B cell (primary cell): ENCODE data around the gene AKT1. TPM values are rescaled to one million over a fixed set of nuclear protein-coding genes. Genes with fewer than 3 reads are reported as not detected.

Experiments
- ATAC-seq: fragments of 200-7000 bp; cut with Tn5 transposase; one replicate; pipeline ENCODE4 v1.10.0; 2021; ENCODE audit warnings: low read depth, mild to moderate bottlenecking, moderate number of reproducible peaks, moderate library complexity
- CTCF ChIA-PET: fragments of 350-600 bp; sonication (Branson Sonifier 250); formaldehyde crosslinking; loops from one replicate; lab custom pipeline; 2021; ENCODE audit warnings: antibody characterized with exemption, inconsistent platforms; lab: Charles Lee
- POLR2A ChIA-PET: fragments of 350-600 bp; sonication (Branson Sonifier 250); formaldehyde crosslinking; loops from one replicate; lab custom pipeline; 2021; ENCODE audit warnings: antibody characterized with exemption; lab: Charles Lee
- DNase-seq: peaks from one replicate; pipeline ENCODE4 v3.0.0; 2013
- H2AFZ ChIP-seq: 2 replicates; pipeline ENCODE4 v1.6.1; 2012; ENCODE audit warnings: mild to moderate bottlenecking, low read depth, low read length; ENCODE audit not compliant: insufficient read depth, poor library complexity, severe bottlenecking
- H3K27ac ChIP-seq, 2 donors: 1 replicate in 1 of 2; 2 replicates in 1 of 2; pipeline ENCODE4 v1.5.1; 2012 to 2013; ENCODE audit warnings: low read length in 2 of 2, mild to moderate bottlenecking in 2 of 2, moderate library complexity in 1 of 2
- H3K27me3 ChIP-seq, 4 experiments: fragments of 200-600 bp in 1 of 4; sonication (generic) in 1 of 4; replicated peaks in 1 of 4; 1 replicate in 2 of 4; 2 replicates in 2 of 4; pipeline versions ENCODE4 v1.6.1 to v1.7.0; 2013 to 2016; ENCODE audit warnings: low read length in 3 of 4, mild to moderate bottlenecking in 2 of 4, mixed read lengths in 1 of 4, moderate library complexity in 1 of 4; ENCODE audit not compliant: insufficient read depth in 4 of 4, control insufficient read depth in 3 of 4; ENCODE audit errors: control extremely low read depth in 1 of 4
- H3K36me3 ChIP-seq, 2 experiments: replicated peaks in 1 of 2; 1 replicate in 1 of 2; 2 replicates in 1 of 2; pipeline versions ENCODE4 v1.6.1 to v1.7.1; 2013; ENCODE audit warnings: low read length in 1 of 2; ENCODE audit not compliant: insufficient read depth in 2 of 2, control insufficient read depth in 1 of 2; ENCODE audit errors: control extremely low read depth in 1 of 2, extremely low read depth in 1 of 2
- H3K4me1 ChIP-seq, 2 donors: fragments of 200-600 bp in 1 of 2; sonication (generic) in 1 of 2; 1 replicate in 1 of 2; 2 replicates in 1 of 2; pipeline versions ENCODE4 v1.5.1 to v1.6.1; 2013 to 2017; ENCODE audit warnings: low read length in 2 of 2; ENCODE audit not compliant: control insufficient read depth in 2 of 2, insufficient read depth in 2 of 2
- H3K4me2 ChIP-seq: replicated peaks from 2 replicates; pipeline ENCODE3; 2012; ENCODE audit warnings: mild to moderate bottlenecking, low read depth, low read length; ENCODE audit not compliant: poor library complexity, severe bottlenecking
- H3K4me3 ChIP-seq, 5 experiments: fragments of 200-600 bp in 1 of 5; sonication (generic) in 1 of 5; 1 replicate in 3 of 5; 2 replicates in 2 of 5; pipeline versions ENCODE4 v1.5.1 to v1.7.0; 2011 to 2016; ENCODE audit warnings: low read length in 4 of 5, mild to moderate bottlenecking in 4 of 5, low read depth in 2 of 5, control low read depth in 1 of 5, moderate library complexity in 1 of 5; ENCODE audit not compliant: insufficient read depth in 1 of 5; ENCODE audit errors: control extremely low read depth in 1 of 5, extremely low read depth in 1 of 5
- H3K79me2 ChIP-seq: fragments of 200-600 bp; sonication (generic); one replicate; pipeline ENCODE4 v1.6.0; 2016; ENCODE audit warnings: low read length; ENCODE audit not compliant: control insufficient read depth, insufficient read depth
- H3K9ac ChIP-seq: fragments of 200-600 bp; sonication (generic); 2 replicates; pipeline ENCODE4 v1.6.1; 2017; ENCODE audit warnings: mild to moderate bottlenecking, low read length, moderate library complexity
- H3K9me3 ChIP-seq, 3 donors: one replicate each; pipeline versions ENCODE4 v1.6.1 to v1.7.1; 2013; ENCODE audit warnings: low read length in 2 of 3; ENCODE audit not compliant: control insufficient read depth in 2 of 3, insufficient read depth in 1 of 3; ENCODE audit errors: control extremely low read depth in 1 of 3
- H4K20me1 ChIP-seq: 2 replicates; pipeline ENCODE4 v1.6.0; 2012; ENCODE audit warnings: mild to moderate bottlenecking, low read length; ENCODE audit not compliant: insufficient read depth, control insufficient read depth, poor library complexity, severe bottlenecking
- H3K27ac Mint-ChIP-seq: one replicate; pipeline ENCODE4 v1.8.0; 2021; ENCODE audit warnings: mixed read lengths
- H3K27me3 Mint-ChIP-seq: one replicate; pipeline ENCODE4 v1.8.0; 2021; ENCODE audit warnings: mixed read lengths
- H3K4me1 Mint-ChIP-seq: one replicate; pipeline ENCODE4 v1.8.0; 2021; ENCODE audit warnings: mixed read lengths
- H3K4me3 Mint-ChIP-seq: one replicate; pipeline ENCODE4 v1.8.0; 2021; ENCODE audit warnings: mixed read lengths
- H3K9me3 Mint-ChIP-seq: one replicate; pipeline ENCODE4 v1.8.0; 2022; ENCODE audit warnings: mixed read lengths; ENCODE audit not compliant: insufficient read depth
- EZH2 ChIP-seq: IDR thresholded peaks from 2 replicates; pipeline ENCODE4 v1.6.1; 2012; ENCODE audit warnings: borderline replicate concordance, low read depth, mild to moderate bottlenecking, moderate library complexity, low read length; ENCODE audit not compliant: insufficient read depth, poor library complexity, severe bottlenecking
- WGBS: methylation state at CpG from one replicate; pipeline ENCODE4 v1.1.5; 2013; ENCODE audit warnings: missing lambda C conversion rate; ENCODE audit not compliant: insufficient coverage; 5-methylcytosine and 5-hydroxymethylcytosine counted together
- intact Hi-C: fragments of 100-400 bp; cut with micrococcal nuclease; formaldehyde crosslinking; loops from one replicate; pipeline ENCODE4 v1.10.0; 2022
- polyA plus RNA-seq: library from polyadenylated mRNA; depleted of rRNA; stranded (reverse); fragments of >200 nt; gene quantifications from 2 replicates; pipeline ENCODE4 v1.2.3, GENCODE V29; 2012
- total RNA-seq, 2 donors: library from RNA; stranded (reverse); fragments of 120-200 nt in 1 of 2; gene quantifications; 1 replicate in 1 of 2; 2 replicates in 1 of 2; pipeline versions ENCODE4 v1.2.3 to v1.2.4, GENCODE V29; 2013 to 2022
- TF ChIP-seq, protein P1 (sequence below): fragments of 200-600 bp; IDR thresholded peaks from one replicate; pipeline ENCODE4 v1.8.0; 2022; ENCODE audit warnings: antibody characterized with exemption, mild to moderate bottlenecking

Gene AKT1
- total and polyA plus RNA-seq, 2 donors (not counting 1 experiment from before 2014, with no cell fraction given), result 71.1 to 90.1 TPM

- Histone ChIP-seq H3K9ac (no peak overlapping the region), H3K27ac (no peak overlapping the region), H2AFZ (no peak overlapping the region), H3K36me3 (no peaks in the 10 kb centered on the region), H4K20me1 (no peaks in the 10 kb centered on the region), H3K4me1 (no peaks in the 10 kb centered on the region), H3K9me3 (no peaks in the 10 kb centered on the region), H3K27me3 (peaks cover 0 to 5% (median 1%) of the 10 kb centered on the region in 4 experiments), H3K4me2 (no peak overlapping the region), H3K4me3 (no peak overlapping the region), H3K79me2 (no peaks in the 10 kb centered on the region)
- DNase-seq (no peak), ATAC-seq (no peak)
- Mint-ChIP-seq H3K27ac (no peak overlapping the region), H3K4me1 (no peaks in the 10 kb centered on the region), H3K27me3 (no peaks in the 10 kb centered on the region), H3K4me3 (no peak overlapping the region), H3K9me3 (no peaks in the 10 kb centered on the region)
- TF ChIP-seq, protein P1, sequence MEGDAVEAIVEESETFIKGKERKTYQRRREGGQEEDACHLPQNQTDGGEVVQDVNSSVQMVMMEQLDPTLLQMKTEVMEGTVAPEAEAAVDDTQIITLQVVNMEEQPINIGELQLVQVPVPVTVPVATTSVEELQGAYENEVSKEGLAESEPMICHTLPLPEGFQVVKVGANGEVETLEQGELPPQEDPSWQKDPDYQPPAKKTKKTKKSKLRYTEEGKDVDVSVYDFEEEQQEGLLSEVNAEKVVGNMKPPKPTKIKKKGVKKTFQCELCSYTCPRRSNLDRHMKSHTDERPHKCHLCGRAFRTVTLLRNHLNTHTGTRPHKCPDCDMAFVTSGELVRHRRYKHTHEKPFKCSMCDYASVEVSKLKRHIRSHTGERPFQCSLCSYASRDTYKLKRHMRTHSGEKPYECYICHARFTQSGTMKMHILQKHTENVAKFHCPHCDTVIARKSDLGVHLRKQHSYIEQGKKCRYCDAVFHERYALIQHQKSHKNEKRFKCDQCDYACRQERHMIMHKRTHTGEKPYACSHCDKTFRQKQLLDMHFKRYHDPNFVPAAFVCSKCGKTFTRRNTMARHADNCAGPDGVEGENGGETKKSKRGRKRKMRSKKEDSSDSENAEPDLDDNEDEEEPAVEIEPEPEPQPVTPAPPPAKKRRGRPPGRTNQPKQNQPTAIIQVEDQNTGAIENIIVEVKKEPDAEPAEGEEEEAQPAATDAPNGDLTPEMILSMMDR, result no peak
- TF ChIP-seq EZH2, result no peak
- WGBS, result 87% methylated on average over 4 of the region's 6 CpGs
- ChIA-PET CTCF (no interaction called here), POLR2A (no interaction called here)
- intact Hi-C loops, result no loop called here
Observed at GRCh38 chr14:104734051-104734587, 61.4 kb downstream of the AKT1 start.

DNA sequence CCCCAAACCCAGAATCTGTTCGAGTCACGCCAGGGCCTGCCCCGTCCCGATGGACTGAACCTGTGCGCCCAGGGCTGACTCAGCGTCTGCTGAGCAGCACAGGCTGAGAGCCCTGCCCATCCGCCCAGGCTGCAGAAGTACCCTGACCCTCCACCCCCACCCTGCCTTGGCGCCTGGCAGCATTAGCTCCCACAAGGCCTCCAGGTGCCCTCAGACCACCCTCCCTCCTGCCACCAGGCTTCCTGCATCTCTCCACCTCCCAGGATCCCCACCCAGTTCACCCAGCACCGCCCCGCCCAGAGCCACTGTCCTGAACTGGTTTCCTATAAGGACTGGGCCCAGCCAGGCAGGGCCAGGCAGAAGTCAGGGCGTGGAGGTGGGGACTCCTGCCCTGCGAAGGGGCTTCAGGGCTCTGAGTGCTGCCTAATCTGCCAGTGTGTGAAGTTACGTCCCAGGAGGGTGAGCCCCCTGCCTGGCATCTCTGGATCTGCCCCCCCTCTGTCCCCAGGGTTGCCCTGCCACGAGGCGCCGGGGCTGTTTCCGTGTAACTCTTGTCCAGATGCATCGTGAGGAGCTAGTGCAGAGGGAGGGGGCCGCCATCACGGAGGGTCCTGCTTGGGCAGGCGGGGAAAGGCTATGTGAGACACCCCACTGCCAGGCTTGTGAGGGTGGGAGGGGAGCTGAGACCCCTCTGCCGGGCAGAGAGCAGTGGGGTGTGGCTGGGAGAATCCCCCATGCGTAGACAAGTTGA, 62.4 kb downstream of the AKT1 start:
- no peak overlapping the region for H3K27ac Mint-ChIP-seq
- CTCF ChIA-PET, result no interaction called here
- H3K9me3 Mint-ChIP-seq, result no peaks in the 10 kb centered on the region
- Histone ChIP-seq H3K79me2 (no peaks in the 10 kb centered on the region), H3K9ac (no peak overlapping the region), H2AFZ (no peak overlapping the region), H3K4me1 (no peaks in the 10 kb centered on the region), H3K9me3 (no peaks in the 10 kb centered on the region), H3K4me3 (no peak overlapping the region), H3K4me2 (no peak overlapping the region), H3K27ac (no peak overlapping the region), H4K20me1 (no peaks in the 10 kb centered on the region), H3K36me3 (no peaks in the 10 kb centered on the region), H3K27me3 (peaks cover 0 to 5% (median 1%) of the 10 kb centered on the region in 4 experiments)
- 90% methylated on average over 23 of the region's 23 CpGs for WGBS
- no peak overlapping the region for H3K4me3 Mint-ChIP-seq
- POLR2A ChIA-PET, result no interaction called here
- DNase-seq (no peak), ATAC-seq (no peak)
- intact Hi-C loops, result no loop called here
- TF ChIP-seq, protein P1, result no peak
- no peak for TF ChIP-seq EZH2
- no peaks in the 10 kb centered on the region for H3K27me3 Mint-ChIP-seq
- H3K4me1 Mint-ChIP-seq, result no peaks in the 10 kb centered on the region
